OCI-LY3 (cell line): ENCODE measurements around the gene PPP1R9A.

Experiments used
- CTCF ChIP-seq: fragments of 200-600, 300-600 bp; sonication (generic); IDR thresholded peaks from 2 replicates; pipeline ENCODE4 v1.5.1; 2014; ENCODE audit warnings: antibody characterized with exemption, low read length, low read depth
- EZH2phosphoT487 ChIP-seq: fragments of 200-600 bp; shearing (Covaris generic); IDR thresholded peaks from 2 replicates; pipeline ENCODE4 v1.6.1; 2018; ENCODE audit warnings: antibody characterized with exemption, mixed run types, low read depth

GRCh38 chr7:95001815-95002561 lies 94.6 kb downstream of the PPP1R9A start:
- TF ChIP-seq CTCF (no peak), EZH2phosphoT487 (no peak)
